Measurements from ENCODE around the gene NFATC1.
"Not testable (repeated sequence)": the region's sequence is repeated elsewhere in the genome, so short reads cannot be mapped to it uniquely, and the experiment has no call there.

The NFATC1 gene

GRCh38 chr18:79479761-79480161 is 84.0 kb downstream of the NFATC1 start:
- no peaks in the 10 kb centered on the region for H4K20me1 ChIP-seq (ENCODE audit: insufficient read depth, low read length)
- H3K9me3 ChIP-seq (ENCODE audit: insufficient read depth, low read length): no peaks in the 10 kb centered on the region
- H3K9ac ChIP-seq (ENCODE audit: low read length): no peak overlapping the region
- H3K27ac ChIP-seq (ENCODE audit: low read length): no peak overlapping the region
- no peak overlapping the region for H3K4me3 ChIP-seq (ENCODE audit: low read length)
- no peaks in the 10 kb centered on the region for H3K36me3 ChIP-seq (replicated peaks; ENCODE audit: low read depth, low read length)
- no peaks in the 10 kb centered on the region for H3K27me3 ChIP-seq (ENCODE audit: low read depth, low read length)
- no peaks in the 10 kb centered on the region for H3K4me1 ChIP-seq (ENCODE audit: low read length)
- TF ChIP-seq EZH2phosphoT487 (IDR thresholded peaks at IDR 0.05; ENCODE audit: low read depth): no peak
- no peak for TF ChIP-seq CTCF (IDR thresholded peaks at IDR 0.05; ENCODE audit: low read depth, low read length)
- H3K79me2 ChIP-seq (ENCODE audit: low read length): no peaks in the 10 kb centered on the region
- H2AFZ ChIP-seq (ENCODE audit: low read depth, low read length): no peak overlapping the region
- no peak overlapping the region for H3K4me2 ChIP-seq (ENCODE audit: low read length)

- Histone ChIP-seq H2AFZ (ENCODE audit: low read depth, low read length) (no peak overlapping the region), H3K9me3 (ENCODE audit: insufficient read depth, low read length) (no peaks in the 10 kb centered on the region), H3K27me3 (ENCODE audit: low read depth, low read length) (no peaks in the 10 kb centered on the region), H3K4me1 (ENCODE audit: low read length) (no peaks in the 10 kb centered on the region), H3K9ac (ENCODE audit: low read length) (no peak overlapping the region), H3K36me3 (replicated peaks; ENCODE audit: low read depth, low read length) (no peaks in the 10 kb centered on the region), H3K79me2 (ENCODE audit: low read length) (no peaks in the 10 kb centered on the region), H3K4me3 (ENCODE audit: low read length) (no peak overlapping the region), H4K20me1 (ENCODE audit: insufficient read depth, low read length) (no peaks in the 10 kb centered on the region), H3K27ac (ENCODE audit: low read length) (no peak overlapping the region), H3K4me2 (ENCODE audit: low read length) (no peak overlapping the region)
- TF ChIP-seq EZH2phosphoT487 (IDR thresholded peaks at IDR 0.05; ENCODE audit: low read depth) (no peak), CTCF (IDR thresholded peaks at IDR 0.05; ENCODE audit: low read depth, low read length) (no peak)
Measured at GRCh38 chr18:79480171-79481045, 84.7 kb downstream of the NFATC1 start.

GRCh38 chr18:79481046-79481790 is 85.5 kb downstream of the NFATC1 start:
- H3K36me3 ChIP-seq (replicated peaks; ENCODE audit: low read depth, low read length): no peaks in the 10 kb centered on the region
- no peak overlapping the region for H3K4me2 ChIP-seq (ENCODE audit: low read length)
- no peak for TF ChIP-seq CTCF (IDR thresholded peaks at IDR 0.05; ENCODE audit: low read depth, low read length)
- TF ChIP-seq EZH2phosphoT487 (IDR thresholded peaks at IDR 0.05; ENCODE audit: low read depth): no peak

DNA sequence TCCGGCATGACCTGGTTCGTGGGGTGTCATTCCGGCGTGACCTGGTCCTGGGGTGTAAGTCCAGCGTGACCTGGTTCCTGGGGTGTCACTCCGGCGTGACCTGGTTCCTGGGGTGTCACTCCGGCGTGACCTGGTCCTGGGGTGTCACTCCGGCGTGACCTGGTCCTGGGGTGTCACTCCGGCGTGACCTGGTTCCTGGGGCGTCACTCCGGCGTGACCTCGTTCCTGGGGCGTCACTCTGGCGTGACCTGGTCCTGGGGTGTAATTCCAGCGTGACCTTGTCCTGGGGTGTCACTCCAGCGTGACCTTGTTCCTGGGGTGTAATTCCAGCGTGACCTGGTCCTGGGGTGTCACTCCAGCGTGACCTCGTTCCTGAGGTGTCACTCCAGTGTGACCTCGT is 87.7 kb downstream of the NFATC1 start:
- H3K27ac ChIP-seq (ENCODE audit: low read length); H3K27me3 ChIP-seq (ENCODE audit: low read depth, low read length); H3K4me1 ChIP-seq (ENCODE audit: low read length): not testable (repeated sequence)

More at GRCh38 chr18:79481046-79481790, 85.5 kb downstream of the NFATC1 start:
- Histone ChIP-seq H3K9ac (ENCODE audit: low read length) (no peak overlapping the region), H4K20me1 (ENCODE audit: insufficient read depth, low read length) (no peaks in the 10 kb centered on the region), H3K27me3 (ENCODE audit: low read depth, low read length) (no peaks in the 10 kb centered on the region), H3K4me3 (ENCODE audit: low read length) (no peak overlapping the region), H3K27ac (ENCODE audit: low read length) (no peak overlapping the region), H3K9me3 (ENCODE audit: insufficient read depth, low read length) (no peaks in the 10 kb centered on the region), H2AFZ (ENCODE audit: low read depth, low read length) (no peak overlapping the region), H3K4me1 (ENCODE audit: low read length) (no peaks in the 10 kb centered on the region), H3K79me2 (ENCODE audit: low read length) (no peaks in the 10 kb centered on the region)

More for the DNA sequence above, 87.7 kb downstream of the NFATC1 start:
- not testable (repeated sequence) for H2AFZ ChIP-seq (ENCODE audit: low read depth, low read length); H3K4me2 ChIP-seq (ENCODE audit: low read length); H4K20me1 ChIP-seq (ENCODE audit: insufficient read depth, low read length); H3K4me3 ChIP-seq (ENCODE audit: low read length); H3K9me3 ChIP-seq (ENCODE audit: insufficient read depth, low read length); H3K79me2 ChIP-seq (ENCODE audit: low read length); H3K9ac ChIP-seq (ENCODE audit: low read length)
- peaks cover 15% of the 10 kb centered on the region for H3K36me3 ChIP-seq (replicated peaks; ENCODE audit: low read depth, low read length)

Data from OCI-LY3 (cell line).